ENCODE results near the gene FASN. TPM values are rescaled to one million over a fixed set of nuclear protein-coding genes. Genes with fewer than 3 reads are reported as not detected.

The FASN gene
- total and polyA plus RNA-seq, 2 donors (not counting 3 experiments of a cell fraction or from before 2014, with no cell fraction given), result 101 to 360 TPM

DNA sequence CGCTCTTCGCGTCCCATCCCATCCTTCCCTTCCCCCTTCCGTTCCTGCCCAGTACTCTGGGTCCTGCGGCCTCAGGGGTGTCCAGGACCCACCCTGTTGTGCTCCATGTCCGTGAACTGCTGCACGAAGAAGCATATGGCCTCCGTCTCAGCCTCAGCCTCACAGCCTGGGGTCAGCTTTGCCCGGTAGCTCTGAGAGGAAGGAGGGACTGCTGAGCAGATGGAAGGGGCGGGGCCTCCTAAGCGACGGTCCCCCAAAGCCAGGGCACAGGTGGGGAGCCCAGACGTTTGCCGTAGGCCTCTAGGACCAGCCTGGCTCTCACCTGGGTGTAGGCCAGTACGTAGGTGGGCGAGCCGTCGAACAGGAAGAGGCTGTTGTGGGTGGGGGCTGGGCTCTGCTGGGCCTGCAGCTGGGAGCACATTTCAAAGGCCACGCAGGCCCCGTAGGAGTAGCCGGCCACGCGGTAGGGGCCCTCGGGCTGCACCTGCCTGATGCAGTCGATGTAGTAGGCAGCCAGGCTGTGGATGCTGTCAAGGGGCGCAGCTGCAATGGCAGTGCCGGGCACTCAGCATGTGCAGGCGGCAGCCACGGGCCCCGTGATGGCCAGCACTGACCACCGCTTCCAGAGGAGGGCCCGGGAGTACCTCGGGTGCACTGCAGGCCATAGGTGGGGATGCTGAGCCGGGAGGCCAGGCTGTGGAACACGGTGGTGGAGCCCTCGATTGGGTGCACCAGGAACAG, 17.8 kb downstream of the FASN start:
- no peak overlapping the region for H3K9ac ChIP-seq (replicated peaks; ENCODE audit: extremely low read depth, insufficient read depth, low read length)
- H2AFZ ChIP-seq (ENCODE audit: low read depth, low read length), result no peak overlapping the region
- POLR2A ChIA-PET, result no interaction called here
- CTCF ChIA-PET, result no interaction called here
- BruUV-seq (replicated peaks), result no TSS peak
- no peaks in the 10 kb centered on the region for H4K20me1 ChIP-seq (replicated peaks; ENCODE audit: control insufficient read depth, extremely low read depth, insufficient read depth, low read length)
- TF ChIP-seq FOS (IDR thresholded peaks at IDR 0.05; ENCODE audit: borderline replicate concordance, insufficient read depth, low read length) (no peak), MYC (IDR thresholded peaks at IDR 0.05; ENCODE audit: low read depth, low read length) (no peak), JUN (IDR thresholded peaks at IDR 0.05; ENCODE audit: borderline replicate concordance, insufficient read depth, insufficient read length, low read depth) (no peak), POLR2AphosphoS5 (IDR thresholded peaks at IDR 0.05; ENCODE audit: insufficient read depth, low read depth, low read length) (no peak), POLR2A (IDR thresholded peaks at IDR 0.05; ENCODE audit: low read depth, low read length) (no peak), GATA2 (IDR thresholded peaks at IDR 0.05; ENCODE audit: insufficient read depth, insufficient read length, low read depth, low read length) (no peak), EZH2 (IDR thresholded peaks at IDR 0.05; ENCODE audit: borderline replicate concordance, low read depth, low read length, severe bottlenecking) (no peak)
- TF ChIP-seq, protein P1, sequence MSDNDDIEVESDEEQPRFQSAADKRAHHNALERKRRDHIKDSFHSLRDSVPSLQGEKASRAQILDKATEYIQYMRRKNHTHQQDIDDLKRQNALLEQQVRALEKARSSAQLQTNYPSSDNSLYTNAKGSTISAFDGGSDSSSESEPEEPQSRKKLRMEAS (IDR thresholded peaks at IDR 0.05; ENCODE audit: insufficient read depth, insufficient read length), result no peak
- TF ChIP-seq, protein P2, sequence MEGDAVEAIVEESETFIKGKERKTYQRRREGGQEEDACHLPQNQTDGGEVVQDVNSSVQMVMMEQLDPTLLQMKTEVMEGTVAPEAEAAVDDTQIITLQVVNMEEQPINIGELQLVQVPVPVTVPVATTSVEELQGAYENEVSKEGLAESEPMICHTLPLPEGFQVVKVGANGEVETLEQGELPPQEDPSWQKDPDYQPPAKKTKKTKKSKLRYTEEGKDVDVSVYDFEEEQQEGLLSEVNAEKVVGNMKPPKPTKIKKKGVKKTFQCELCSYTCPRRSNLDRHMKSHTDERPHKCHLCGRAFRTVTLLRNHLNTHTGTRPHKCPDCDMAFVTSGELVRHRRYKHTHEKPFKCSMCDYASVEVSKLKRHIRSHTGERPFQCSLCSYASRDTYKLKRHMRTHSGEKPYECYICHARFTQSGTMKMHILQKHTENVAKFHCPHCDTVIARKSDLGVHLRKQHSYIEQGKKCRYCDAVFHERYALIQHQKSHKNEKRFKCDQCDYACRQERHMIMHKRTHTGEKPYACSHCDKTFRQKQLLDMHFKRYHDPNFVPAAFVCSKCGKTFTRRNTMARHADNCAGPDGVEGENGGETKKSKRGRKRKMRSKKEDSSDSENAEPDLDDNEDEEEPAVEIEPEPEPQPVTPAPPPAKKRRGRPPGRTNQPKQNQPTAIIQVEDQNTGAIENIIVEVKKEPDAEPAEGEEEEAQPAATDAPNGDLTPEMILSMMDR (IDR thresholded peaks at IDR 0.05; ENCODE audit: extremely low read depth in 1 of 2, insufficient read depth in 1 of 2, low read depth in 1 of 2, low read length in 2 of 2), result no peak
- intact Hi-C loops (cut with micrococcal nuclease), result no loop called here
- H3K9me1 ChIP-seq (replicated peaks; ENCODE audit: control insufficient read depth, extremely low read depth, insufficient read depth, low read length), result no peaks in the 10 kb centered on the region
- dilution Hi-C loops (cut with MboI; ENCODE audit: extremely low pct_ligation_motif_present, low sequenced_read_pairs), result no loop called here
- H3K27me3 ChIP-seq (ENCODE audit: control insufficient read depth in 2 of 2, insufficient read depth in 2 of 2, low read length in 2 of 2), result no peaks in the 10 kb centered on the region
- H3K36me3 ChIP-seq (ENCODE audit: control insufficient read depth in 2 of 2, extremely low read depth in 1 of 2, insufficient read depth in 2 of 2, low read length in 2 of 2), result peaks cover 32 to 53% of the 10 kb centered on the region in 2 experiments
- H3K4me2 ChIP-seq (ENCODE audit: insufficient read depth, low read length), result no peak overlapping the region
- no peaks in the 10 kb centered on the region for H3K4me1 ChIP-seq (ENCODE audit: control insufficient read depth, extremely low read depth, insufficient read depth, low read length)
- no peak overlapping the region for H3K4me3 ChIP-seq (replicated peaks in 1 of 3; ENCODE audit: insufficient read depth in 1 of 3, low read depth in 1 of 3, low read length in 3 of 3)
- FAIRE-seq, result no peak
- H3K9me3 ChIP-seq (replicated peaks; ENCODE audit: control insufficient read depth, insufficient read depth, low read length), result no peaks in the 10 kb centered on the region
- no peak overlapping the region for H3K27ac ChIP-seq (ENCODE audit: insufficient read depth, low read depth, low read length)
- H3K79me2 ChIP-seq (ENCODE audit: control insufficient read depth, insufficient read depth, low read length), result no peaks in the 10 kb centered on the region
- DNase-seq (ENCODE audit: low read depth, low spot score), result no peak
